ENCODE measurements around the gene RNF207.
A peak's percentile ranks its signal among the peaks of the same experiment; 100 is the strongest.
"Not testable (repeated sequence)": the region's sequence is repeated elsewhere in the genome, so short reads cannot be mapped to it uniquely, and the experiment has no call there.

Gene RNF207

DNA sequence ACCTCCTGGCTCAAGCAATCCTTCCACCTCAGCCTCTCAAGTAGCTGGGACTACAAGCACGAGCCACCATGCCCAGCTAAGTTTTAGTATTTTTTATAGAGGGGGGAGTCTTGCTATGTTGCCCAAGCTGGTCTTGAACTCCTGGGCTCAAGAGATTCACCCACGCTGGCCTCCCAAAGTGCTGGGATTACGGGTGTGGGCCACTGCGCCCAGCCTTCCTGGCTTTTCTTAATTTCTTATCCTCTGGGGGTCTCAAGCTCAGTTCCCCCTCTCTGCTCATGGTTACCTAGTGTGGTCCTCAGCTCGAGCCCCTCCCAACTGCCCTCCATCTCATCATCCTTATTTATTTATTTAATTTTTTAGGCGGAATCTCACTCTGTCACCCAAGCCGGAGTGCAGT, 3.7 kb upstream of the RNF207 start:
- no peak for DNase-seq

DNA sequence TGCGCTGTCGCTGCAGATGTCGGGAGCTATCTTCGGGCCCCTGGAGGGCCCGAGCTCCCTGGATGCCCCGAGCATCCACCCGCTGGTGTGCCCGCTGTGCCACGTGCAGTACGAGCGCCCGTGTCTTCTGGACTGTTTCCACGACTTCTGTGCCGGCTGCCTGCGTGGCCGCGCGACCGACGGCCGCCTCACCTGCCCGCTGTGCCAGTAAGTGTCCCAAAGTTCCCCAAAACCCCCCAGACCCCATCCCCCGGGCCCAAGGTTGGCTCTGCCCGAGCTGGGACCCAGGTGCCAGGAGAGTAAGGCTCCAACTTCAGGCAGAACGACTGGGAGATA, 569 bp downstream of the RNF207 start:
- DNase-seq: no peak

DNA sequence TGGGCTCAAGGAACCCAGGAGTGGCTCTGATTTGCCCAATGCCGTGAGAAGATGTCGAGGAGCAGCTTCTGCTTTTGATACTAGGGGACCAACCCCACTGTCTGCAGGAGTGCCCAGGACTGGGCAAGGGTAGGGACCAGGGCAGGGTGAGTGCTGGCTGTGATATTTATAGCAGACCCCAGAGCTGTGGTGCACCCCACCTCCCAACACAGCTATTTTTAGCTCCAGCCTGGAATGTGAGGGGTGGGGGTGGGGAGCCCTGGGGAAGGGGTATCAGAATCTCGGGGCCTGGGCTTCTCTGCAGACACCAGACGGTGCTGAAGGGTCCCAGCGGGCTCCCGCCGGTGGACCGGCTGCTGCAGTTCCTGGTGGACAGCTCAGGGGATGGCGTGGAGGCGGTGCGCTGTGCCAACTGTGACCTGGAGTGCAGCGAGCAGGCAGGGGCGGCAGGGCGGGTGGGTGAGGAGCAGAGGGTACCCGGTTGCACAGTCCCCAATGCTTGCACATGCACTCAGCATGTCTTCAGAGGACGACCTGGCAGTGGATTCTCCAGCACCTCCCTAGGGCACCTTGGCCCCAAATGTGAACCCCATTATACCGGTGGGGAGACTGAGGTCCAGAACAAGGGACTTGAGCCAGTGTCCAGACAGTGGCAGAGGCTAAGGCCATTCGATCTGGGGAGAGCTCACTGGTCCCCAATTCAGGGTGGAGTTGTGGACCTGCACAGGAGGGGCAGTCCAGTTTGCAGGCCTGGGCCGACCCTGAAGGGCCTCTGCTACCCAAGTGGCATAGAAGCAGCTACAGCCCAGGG, 1.4 kb downstream of the RNF207 start:
- DNase-seq: no peak

DNA sequence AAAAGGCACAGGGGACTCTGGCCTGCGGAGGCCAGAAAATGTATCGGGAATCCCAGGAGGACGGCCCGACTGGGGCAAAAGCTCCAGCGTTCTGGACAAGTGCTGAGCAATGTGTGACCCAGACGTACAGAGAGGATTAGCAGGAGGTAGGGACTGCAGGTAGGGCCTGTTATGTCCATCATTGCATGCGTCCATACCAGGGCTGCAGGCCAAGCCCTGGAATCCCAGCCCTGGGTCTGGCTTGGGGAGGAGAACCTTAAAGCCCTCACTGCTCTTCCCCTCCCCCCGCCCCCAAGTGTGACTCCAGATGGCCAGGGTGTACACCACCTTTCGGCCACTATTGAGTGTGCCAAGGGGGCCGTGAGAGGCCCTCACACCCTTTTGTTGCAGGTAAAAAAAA, 2.0 kb downstream of the RNF207 start:
- DNase-seq: no peak

GRCh38 chr1:6208723-6209660, 3.1 kb downstream of the RNF207 start:
- DNase-seq: peak in 1 of 5 experiments; percentile 44

- DNase-seq: peak in 1 of 5 experiments; percentile 32
Measured at GRCh38 chr1:6209661-6210580, 4.0 kb downstream of the RNF207 start.

DNA sequence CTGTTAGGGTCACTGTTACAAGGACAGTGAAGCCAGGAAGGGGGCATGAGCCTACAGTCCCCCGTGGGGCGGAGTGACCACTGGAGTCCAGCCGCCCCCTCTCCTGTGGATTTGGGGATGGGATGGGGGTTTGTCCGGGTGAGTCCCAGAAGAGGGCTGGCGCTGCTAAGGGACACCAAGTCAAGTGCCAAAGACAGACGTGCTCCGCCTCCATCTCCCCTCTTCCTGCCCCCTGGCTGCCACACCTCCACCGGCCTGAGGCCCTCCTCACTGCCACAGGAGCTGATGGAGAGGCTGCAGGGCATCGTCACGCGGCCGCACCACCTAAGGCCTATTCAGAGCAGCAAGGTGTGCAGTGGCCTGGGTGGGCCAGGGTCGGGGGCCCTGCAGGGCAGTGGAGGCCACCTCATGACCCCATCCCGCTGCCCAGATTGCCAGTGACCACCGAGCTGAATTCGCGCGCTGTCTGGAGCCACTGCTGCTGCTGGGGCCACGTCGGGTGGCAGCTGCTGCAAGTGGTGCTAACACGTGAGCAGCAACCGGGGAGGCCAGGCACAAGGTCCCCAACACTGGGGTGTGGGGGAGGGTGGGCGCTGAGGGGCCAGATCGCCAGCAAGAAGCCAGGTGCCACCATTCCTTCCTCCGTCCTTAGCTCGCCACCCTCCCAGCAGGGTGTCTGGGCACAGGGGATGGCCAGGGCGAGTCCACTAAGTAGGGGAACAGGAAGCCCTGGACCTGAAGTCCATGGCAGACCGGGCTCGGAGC, 4.9 kb downstream of the RNF207 start:
- no peak for DNase-seq

- no peak for DNase-seq
Measured at GRCh38 chr1:6211731-6212130, 5.8 kb downstream of the RNF207 start.

- no peak for DNase-seq
Measured at GRCh38 chr1:6212193-6212959, 6.5 kb downstream of the RNF207 start.

- no peak for DNase-seq
Measured at GRCh38 chr1:6218375-6219164, 12.7 kb downstream of the RNF207 start.

DNA sequence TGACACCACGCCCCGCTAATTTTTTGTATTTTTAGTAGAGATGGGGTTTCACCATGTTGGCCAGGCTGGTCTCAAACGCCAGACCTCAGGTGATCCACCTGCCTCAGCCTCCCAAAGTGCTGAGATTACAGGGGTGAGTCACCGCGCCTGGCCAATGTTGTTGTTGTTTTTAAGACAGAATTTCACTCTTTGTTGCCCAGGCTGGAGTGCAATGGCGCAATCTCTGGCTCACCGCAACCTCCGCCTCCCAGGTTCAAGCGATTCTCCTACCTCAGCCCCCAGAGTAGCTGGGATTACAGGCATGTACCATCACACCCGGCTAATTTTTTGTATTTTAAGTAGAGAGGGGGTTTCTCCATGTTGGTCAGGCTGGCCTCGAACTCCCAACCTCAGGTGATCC, 13.7 kb downstream of the RNF207 start:
- DNase-seq: not testable (repeated sequence)

GRCh38 chr1:6220236-6220635, 14.3 kb downstream of the RNF207 start:
- DNase-seq: no peak

- no peak for DNase-seq
Measured at GRCh38 chr1:6221210-6221784, 15.4 kb downstream of the RNF207 start.

- DNase-seq: no peak
Measured at GRCh38 chr1:6222636-6223035, 16.7 kb downstream of the RNF207 start.

- no peak for DNase-seq
Measured at GRCh38 chr1:6223617-6224016, 17.7 kb downstream of the RNF207 start.

DNA sequence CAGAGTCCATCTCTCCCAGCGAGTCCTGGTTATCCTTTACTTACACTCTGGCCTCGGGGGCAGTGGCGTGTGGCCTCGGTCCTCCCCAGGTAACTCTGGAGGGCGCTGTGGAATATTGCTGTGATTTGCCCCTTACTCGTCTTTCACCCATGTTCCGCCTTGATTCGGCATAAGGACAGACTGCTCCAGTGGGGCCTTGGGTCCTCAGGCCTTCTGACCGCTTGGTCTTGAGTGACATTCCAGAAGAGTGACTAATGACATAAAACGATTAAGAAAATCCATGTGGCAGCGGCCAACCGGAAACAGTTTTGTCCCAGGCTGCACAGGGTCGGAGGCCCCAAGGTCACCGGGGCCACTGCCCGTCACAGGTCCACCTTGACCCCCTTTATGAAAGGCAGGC, 18.8 kb downstream of the RNF207 start:
- DNase-seq: no peak

GRCh38 chr1:6225651-6226050, 19.7 kb downstream of the RNF207 start:
- no peak for DNase-seq

DNA sequence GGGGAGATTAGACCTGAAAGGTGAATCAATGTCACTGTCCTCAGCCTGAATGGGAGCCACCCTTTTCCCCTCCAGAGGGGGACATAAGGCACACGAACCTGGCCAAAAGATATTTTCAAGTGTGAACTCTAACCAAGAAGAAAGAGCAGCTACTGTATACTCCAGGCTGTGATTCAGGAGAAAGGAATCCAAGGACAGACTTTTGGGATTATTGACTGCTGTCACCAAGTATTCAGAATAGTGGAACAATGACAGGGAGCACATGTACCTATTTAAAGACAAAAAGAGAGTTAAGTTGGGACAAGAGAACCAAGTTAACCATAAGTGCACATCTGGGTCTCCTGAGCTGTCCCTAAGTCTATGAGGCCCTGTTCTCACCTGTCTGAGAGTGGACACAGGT, 27.5 kb downstream of the RNF207 start:
- no peak for DNase-seq

DNA sequence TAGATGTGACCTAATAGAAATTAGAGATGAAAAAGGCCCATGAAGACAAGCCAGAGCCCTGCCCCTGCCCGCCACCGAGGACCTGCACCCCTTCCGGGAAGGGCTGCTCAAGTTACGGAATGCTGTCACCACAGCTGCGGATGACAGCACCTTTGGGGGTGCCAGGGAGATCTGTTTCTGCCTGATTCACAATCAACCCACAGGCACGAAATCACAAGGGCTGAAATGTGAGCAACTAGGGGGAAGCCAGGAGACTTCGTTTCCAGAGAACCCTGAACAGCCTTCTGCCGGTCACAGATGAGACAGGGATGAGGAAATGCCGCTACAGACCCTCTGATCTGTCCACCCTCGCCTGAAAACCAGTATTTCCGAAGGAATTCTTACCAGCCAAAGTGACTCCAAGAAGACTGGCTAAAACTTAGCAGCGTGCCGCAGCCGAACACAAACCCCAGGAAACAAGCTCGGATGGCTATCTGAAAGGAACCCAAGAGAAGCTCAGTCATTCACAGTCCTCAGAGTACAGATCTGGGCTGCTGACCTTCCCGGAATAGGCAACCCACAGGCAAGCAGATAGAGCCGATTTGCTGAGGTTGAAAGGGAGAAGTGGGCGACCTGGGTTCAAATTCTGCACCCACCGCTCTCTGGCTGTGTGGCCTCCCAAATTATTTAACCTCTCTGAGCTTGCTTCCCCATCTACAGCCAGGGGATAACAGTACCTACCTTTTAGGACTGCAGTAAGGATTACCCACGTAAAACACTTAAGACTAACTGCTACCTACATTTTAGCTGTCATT, 28.8 kb downstream of the RNF207 start:
- DNase-seq: no peak

Data from T-helper 2 cell (primary cell).